Right forelimb (tissue), 1 donor: ENCODE data around the gene RASIP1.
A peak's percentile ranks its signal among the peaks of the same experiment; 100 is the strongest.

ENCODE experiments used
- DNase-seq: peaks from one replicate; pipeline ENCODE4 v3.0.0-alpha.2; 2018

RASIP1 gene

DNA sequence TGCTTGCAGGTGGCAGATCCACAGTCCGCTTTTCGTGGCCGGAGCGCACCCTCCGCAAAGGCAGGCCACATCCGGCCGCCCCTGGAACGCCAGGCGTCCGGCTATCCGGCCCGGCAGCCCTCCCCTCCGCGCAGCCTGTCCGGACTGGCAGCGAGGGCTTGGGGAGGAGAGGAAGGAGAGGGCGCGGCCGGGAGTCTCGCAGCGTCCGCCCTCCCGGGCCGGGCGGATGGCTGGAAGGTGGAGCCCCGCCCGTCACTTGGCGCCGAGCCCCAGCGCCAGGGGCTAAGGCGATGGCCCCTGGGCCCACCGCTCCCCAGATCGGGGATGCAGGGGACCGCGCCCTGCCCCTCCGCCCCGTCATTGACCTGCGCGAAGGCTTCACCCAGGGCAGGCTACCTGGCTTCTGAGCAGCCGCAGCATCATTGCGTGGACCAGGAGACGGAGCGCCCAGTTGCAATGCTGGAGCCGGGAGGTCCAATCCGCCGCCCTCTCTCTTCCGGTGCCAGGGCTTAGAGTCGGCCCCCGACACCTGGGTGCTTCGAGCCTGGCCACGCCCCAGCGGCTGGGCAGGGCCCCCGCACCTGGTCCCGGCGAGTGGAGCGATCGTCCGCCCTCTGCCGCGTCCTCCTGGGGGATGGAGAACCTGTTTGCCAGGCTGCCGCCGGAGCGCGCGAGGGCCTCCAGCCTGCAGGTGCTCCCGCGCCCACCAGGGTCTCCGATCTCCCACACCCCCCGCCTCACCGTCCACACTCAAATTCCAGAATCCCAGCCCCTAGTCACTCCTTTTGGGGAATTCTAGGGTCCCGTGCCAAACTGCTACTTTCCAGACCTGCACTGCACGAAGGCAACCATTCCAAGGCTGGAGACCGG, 12.3 kb upstream of the RASIP1 start, which contains the start of gene FUT1:
Gene FUT1 (minus strand): TSS at position 146 of the 870 bp plus-strand sequence. CDS start 1,360 bp downstream, outside the sequence.
- peak; percentile 57 for DNase-seq

- no peak for DNase-seq
These were observed 11.6 kb upstream of the RASIP1 start for GRCh38 chr19:48751845-48752495.

DNA sequence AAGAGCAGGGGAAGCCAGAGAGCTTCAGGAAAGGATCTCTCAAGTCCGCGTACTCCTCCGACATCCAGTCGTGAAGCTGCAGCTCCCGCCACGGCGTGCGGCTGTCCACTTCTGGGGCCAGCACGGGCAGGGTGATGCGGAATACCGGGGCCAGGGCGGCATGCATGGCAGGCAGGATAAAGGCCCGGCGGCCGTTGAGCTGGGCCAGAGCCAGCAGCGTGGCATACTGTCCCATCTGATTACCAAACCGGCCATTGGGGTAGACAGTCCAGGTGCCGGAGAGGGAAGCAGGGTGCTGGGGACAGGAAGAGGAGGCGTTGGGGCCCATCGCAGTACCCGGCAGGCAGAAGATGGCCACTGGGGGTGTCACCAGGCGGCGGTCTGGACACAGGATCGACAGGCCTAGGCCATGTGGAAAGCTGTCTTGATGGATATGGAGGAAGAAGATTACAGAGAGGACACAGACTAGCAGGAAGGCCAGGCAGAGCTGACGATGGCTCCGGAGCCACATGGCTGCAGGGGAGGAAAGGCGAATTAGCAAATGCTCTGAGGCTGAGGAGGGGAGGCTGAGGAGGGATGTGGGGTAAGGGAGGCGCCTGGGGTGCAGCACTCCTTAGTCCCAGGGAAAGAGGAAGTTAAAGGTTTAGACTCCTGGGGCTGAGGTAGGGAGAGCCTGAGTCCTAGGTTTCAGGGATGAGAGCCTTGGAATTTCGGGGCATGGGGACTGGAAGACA, 10.5 kb upstream of the RASIP1 start:
- DNase-seq = no peak

GRCh38 chr19:48750351-48750750, 9.9 kb upstream of the RASIP1 start:
- DNase-seq = no peak

- DNase-seq = no peak
These were observed 9.3 kb upstream of the RASIP1 start for GRCh38 chr19:48749571-48750198.

DNA sequence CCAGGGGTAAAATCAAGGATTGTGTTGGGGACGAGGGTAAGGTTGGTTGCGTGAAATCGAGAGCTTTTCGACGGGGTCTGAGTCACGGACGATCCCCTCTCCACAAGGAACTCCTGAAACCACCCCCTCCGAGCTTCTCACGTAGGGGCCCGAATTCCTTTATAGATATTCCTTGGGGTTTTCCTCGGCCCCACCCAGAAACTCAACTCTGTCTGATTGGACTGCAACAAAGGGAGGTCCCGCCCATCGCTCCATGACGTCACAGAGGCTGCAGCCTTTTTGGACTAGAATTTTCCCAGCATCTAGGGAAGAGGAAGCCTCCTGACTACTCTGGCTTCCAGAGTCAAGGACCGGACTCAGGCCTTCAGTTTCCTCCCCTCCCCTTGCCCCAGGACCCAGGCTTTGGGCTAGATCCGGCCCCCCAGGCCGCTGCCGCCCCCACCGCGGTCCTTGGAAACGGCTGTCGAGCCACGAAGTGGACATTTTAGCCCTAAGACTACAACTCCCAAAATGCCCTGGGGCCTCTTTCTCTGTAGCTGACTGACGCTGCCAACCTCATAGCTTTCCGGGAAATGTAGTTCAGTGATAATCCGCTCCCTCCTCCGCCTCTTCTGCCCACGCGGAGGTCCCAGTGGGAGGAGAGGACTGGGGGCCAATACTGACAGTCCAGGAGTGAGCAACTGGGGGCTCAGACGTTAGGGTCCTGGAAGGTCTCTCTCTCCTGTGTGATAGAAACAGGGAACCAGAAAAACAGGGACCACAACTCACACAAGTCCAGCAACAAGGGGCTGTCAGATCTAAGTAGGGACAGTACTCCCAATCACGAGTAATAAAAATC, 6.5 kb upstream of the RASIP1 start, which contains the start of gene IZUMO1:
Gene IZUMO1 (minus strand): TSS at position 172 of the 838 bp plus-strand sequence. CDS start 1,050 bp downstream, outside the sequence.
- peak; percentile 83 for DNase-seq

DNA sequence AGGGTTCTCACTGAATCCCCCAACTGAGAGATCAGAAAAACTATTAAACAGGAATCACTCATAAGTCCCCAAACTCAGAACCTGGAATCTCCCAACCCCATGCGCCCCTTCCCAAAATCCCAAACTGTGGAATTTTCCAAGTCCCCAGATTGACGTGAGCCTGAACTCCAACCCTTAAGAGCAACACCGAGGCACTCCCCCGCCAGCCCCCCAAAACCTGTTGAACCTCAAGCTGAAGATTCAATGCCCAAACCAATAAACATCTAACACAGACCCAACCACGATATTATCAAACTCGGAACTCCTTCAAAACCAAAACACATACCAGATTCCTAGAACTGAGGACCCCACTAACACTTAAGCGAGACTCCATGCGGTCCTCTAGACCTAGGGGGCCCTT, 5.7 kb upstream of the RASIP1 start:
- DNase-seq = no peak

DNA sequence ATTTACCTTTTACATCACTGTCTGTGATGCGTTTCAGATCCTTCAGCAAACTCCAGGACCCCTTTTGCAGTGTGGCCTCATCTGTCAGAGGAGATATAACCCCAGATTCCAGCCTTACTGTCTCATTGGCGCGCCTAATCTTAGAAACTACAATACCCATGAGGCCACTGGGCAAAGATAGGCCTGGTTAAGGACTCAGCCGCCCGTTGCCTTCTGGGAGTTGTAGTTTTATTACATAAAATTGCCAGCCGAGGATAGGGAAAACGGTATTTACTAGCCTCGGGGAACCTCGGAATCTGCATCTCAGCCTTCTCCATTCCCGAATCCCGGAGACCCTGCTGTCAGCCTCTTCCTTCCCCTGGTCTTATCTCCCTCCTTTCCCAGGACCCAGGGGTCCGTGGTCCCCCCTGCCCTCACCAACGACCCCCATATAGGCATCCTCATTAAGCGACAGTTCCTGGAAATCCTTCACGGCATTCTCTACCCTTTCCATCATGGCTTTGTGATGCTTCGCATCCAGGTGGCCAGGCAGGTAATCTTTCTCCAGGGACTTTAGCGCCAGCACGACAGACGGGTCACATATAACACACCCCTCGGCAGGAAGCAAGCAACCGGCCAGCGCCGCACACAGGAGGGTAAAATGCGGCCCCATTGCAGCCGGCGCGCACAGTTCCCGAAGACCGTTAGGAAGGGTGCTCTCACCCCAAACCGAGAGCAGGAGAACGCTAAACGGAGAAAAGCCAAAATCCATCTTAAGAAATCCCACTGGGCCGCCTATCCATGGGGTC, 5.0 kb upstream of the RASIP1 start:
- DNase-seq = peak; percentile 60

- no peak for DNase-seq
These were observed 1.7 kb upstream of the RASIP1 start for GRCh38 chr19:48742096-48742495.

- DNase-seq = no peak
These were observed 954 bp upstream of the RASIP1 start for GRCh38 chr19:48741129-48741999.

DNA sequence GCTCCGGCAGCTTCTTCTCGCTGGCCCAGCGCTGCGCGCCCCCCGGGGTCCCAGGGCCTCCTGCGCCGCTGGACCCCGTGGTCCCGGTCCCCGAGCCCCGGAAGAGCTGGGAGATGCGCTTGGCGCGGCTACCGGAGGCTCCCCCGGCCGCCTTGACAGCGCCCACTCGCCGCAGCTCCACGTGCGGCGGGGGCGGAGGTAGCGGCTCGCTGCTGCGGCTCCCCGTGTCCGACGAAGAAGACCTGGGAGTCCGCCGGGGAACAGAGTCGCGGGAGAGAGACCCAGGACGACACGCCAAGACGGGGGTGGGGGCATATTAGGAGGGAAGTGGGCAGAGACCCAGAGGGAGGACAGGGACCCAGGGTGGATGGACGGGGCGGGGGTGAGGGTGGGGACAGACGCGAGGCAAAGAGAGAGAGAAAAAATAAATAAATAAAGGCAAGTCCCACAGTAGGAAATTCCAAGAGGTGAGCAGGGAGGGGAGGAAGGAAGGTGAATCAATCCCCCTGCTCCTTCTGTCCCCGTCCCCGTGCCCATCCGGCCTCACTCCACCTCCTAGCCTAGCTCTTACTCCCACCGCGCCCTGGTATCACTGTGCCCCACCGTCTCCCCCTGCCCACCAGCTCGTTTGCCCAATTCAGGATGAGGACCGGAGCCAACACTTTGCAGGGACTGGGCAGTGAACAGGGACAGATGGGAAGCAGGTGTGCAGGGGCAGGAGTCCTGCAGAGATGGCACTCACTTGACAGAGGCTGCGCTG, 826 bp downstream of the RASIP1 start:
- no peak for DNase-seq

DNA sequence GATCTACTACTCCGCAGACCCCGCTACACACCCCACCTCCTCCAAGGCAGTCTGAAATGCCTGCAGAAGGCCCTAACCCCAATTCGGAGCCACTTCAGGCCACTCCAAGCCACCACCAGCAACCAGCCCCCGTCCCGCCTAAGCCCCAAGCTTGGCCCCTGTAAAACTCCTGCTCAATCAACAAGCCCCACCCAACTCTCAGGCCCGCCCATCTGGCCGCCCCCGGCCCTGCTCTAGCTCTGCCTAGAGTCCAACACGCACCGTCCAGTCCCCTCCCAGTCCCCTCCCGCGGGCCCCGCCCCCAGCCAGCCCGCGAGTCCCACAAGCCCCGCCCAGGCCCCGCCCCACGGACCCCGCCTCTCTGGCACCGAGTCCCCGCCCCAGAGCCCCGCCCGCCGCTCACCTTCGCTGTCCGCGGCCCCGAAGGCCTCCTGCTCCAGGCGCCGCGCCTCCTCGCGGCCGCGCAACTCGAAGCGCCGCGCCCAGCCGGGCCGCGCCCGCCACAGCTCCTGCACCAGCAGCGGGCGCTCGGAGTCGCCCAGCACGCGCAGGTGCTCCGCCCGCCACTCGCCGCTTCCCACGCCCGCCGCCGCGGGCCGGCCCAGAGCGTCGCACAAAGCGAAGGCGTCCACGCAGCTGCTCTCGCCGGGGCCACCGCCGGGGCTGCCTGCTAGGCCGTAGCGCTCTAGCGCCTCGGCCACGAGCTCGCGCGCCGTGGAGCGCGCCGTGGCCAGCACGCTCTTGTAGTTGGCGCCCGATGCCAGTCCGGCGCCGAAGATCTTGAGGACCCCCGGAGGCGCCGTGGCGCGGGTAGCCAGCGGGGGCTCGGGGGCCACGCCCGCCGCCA, 1.6 kb downstream of the RASIP1 start:
- DNase-seq = peak; percentile 98

DNA sequence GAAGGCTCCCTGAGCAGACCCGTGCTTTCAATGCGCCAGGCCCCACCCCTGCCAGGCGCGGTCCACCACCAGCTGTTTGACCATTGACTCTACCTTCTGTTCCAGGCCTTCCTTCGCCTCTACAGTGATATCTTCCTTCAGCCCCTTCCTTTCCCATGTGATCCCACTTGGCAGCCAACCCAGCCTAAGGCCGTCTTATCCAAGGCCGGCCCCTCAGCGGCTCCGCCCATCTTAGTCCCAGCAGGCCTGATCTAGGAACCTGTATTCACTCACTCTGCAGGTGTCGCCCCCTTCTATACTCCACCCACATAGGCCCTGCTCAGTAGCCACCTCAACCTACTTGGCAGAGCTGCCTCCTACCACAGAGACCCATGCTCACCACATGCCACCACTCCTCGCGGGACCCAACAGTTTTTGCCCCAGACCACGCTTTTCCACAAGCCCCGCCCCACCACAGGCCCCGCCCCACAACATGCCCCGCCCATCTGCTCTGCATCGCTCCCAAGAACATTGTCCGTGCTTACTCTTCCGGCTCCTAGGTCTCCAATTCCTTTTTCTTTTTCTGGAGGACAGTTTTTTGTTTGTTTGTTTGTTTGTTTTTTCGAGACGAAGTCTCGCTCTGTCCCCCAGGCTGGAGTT, 2.9 kb downstream of the RASIP1 start:
- no peak for DNase-seq

GRCh38 chr19:48735031-48735615, 5.3 kb downstream of the RASIP1 start:
- DNase-seq = no peak

DNA sequence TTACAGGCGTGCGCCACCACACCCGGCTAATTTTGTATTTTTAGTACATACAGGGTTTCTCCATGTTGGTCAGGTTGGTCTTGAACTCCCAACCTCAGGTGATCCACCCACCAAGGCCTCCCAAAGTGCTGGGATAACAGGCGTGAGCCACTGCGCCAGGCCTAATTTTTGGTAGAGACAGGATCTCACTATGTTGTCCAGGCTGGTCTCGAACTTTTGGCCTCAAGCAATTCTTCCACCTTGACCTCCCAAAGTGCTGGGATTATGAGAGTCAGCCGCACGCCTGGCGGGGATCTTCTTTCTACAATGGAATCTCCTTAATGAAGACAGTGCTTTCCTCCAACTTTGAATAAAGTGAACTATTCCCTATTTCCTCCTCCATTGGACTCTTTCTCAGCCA, 5.8 kb downstream of the RASIP1 start:
- no peak for DNase-seq

DNA sequence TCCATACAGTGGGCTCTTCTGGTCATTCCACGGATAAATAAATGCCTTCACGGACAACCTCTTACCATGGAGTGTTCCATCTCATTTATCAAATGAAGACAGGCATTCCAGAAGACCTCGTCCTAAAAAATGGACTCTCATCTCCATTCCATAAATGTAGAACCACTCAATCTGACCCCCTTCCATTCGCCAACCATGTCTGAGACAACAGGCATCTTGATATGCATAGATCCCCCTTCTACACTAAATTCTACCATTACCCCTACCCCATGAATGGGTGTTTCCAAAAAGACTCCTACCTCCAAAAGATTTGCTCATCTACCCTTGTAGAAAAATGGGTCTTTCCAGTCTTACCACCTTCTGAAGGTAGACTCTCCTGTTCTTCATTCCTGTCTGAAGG, 9.0 kb downstream of the RASIP1 start:
- DNase-seq = no peak
